Liver (tissue), 3 donors: ENCODE measurements around the gene CEP20.

Experiments
- ATF3 ChIP-seq: IDR thresholded peaks from 2 replicates; pipeline ENCODE4 v1.6.1; 2016; ENCODE audit warnings: antibody characterized with exemption
- EGR1 ChIP-seq, 2 donors: IDR thresholded peaks; 2 replicates each; pipeline ENCODE4 v1.6.1; 2016 to 2018; ENCODE audit warnings: antibody characterized with exemption in 2 of 2, low read depth in 2 of 2
- GABPA ChIP-seq, 2 donors: IDR thresholded peaks in 1 of 2; conservative IDR thresholded peaks in 1 of 2; 2 replicates each; pipeline ENCODE4 v1.6.1; 2016; ENCODE audit warnings: antibody characterized with exemption in 2 of 2, mild to moderate bottlenecking in 1 of 2, moderate library complexity in 1 of 2
- HNF4A ChIP-seq, 2 donors: conservative IDR thresholded peaks; 2 replicates each; pipeline ENCODE4 v1.6.1; 2016; ENCODE audit warnings: antibody characterized with exemption in 2 of 2, mild to moderate bottlenecking in 2 of 2
- HNF4G ChIP-seq: IDR thresholded peaks from 2 replicates; pipeline ENCODE4 v1.6.1; 2016; ENCODE audit warnings: antibody characterized with exemption
- JUND ChIP-seq, 2 donors: IDR thresholded peaks; 2 replicates each; pipeline ENCODE4 v1.6.1; 2016; ENCODE audit warnings: antibody characterized with exemption in 2 of 2
- MAX ChIP-seq: IDR thresholded peaks from 2 replicates; pipeline ENCODE4 v1.6.1; 2016; ENCODE audit warnings: antibody characterized with exemption
- RAD21 ChIP-seq, 2 donors: IDR thresholded peaks; 2 replicates each; pipeline ENCODE4 v1.6.1; 2016; ENCODE audit warnings: antibody characterized with exemption in 2 of 2, mild to moderate bottlenecking in 2 of 2
- TAF1 ChIP-seq: conservative IDR thresholded peaks from 2 replicates; pipeline ENCODE4 v1.6.1; 2016; ENCODE audit warnings: antibody characterized with exemption, mild to moderate bottlenecking
- YY1 ChIP-seq: IDR thresholded peaks from 2 replicates; pipeline ENCODE4 v1.6.1; 2016; ENCODE audit warnings: antibody characterized with exemption, mild to moderate bottlenecking
- ZBTB33 ChIP-seq: IDR thresholded peaks from 2 replicates; pipeline ENCODE4 v1.6.1; 2016; ENCODE audit warnings: antibody characterized with exemption
- TF ChIP-seq, protein P1 (sequence below): fragments of 150-350 bp; IDR thresholded peaks from 2 replicates; pipeline ENCODE4 v1.5.1; 2017; ENCODE audit warnings: improper control_type of control experiment, low read depth, low read length; ENCODE audit not compliant: missing input control
- donor health status: healthy.
- donor health status: healthy.

DNA sequence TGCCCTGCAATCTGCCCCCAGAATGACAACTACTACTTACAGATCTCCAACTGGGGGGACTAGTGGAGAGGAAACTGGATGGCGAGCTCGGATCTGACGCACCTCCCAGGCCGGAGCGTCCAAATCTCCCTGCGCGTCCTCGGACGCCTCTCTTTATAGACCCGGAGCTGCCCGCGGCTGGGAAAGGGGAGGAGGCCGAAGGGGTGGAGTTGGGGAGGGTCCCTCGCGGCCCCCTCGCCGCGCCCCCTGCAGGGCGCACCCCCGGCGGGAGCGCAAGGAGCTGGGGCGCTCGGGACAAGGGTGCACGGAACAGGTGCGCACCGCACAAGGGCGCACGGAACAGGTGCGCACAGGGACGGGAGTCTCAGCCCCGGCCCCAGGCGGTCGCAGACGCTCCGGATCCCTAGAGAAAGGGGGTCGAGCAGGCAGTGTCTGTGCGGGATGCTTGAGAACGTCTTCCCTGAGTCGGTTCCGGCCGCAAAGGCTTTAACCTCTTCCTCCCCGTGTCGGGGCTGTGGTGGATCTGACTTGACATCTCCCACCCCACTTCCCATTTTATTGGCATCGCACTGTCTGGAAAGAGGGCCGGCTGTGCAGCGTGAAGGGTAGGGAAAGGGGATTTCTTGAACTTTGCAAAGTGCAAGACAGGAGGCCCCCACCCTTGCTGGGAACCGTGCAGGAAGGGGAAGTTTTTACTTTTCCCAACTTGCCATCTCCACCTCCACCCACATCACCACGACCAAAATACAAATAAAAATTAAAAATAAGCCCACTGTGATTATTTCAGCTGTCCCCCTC, 31.3 kb downstream of the CEP20 start, which contains the start of gene MYH11:
- no peak for TF ChIP-seq HNF4A (conservative IDR thresholded peaks at IDR 0.05)
- TF ChIP-seq, protein P1, sequence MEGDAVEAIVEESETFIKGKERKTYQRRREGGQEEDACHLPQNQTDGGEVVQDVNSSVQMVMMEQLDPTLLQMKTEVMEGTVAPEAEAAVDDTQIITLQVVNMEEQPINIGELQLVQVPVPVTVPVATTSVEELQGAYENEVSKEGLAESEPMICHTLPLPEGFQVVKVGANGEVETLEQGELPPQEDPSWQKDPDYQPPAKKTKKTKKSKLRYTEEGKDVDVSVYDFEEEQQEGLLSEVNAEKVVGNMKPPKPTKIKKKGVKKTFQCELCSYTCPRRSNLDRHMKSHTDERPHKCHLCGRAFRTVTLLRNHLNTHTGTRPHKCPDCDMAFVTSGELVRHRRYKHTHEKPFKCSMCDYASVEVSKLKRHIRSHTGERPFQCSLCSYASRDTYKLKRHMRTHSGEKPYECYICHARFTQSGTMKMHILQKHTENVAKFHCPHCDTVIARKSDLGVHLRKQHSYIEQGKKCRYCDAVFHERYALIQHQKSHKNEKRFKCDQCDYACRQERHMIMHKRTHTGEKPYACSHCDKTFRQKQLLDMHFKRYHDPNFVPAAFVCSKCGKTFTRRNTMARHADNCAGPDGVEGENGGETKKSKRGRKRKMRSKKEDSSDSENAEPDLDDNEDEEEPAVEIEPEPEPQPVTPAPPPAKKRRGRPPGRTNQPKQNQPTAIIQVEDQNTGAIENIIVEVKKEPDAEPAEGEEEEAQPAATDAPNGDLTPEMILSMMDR, result no peak
- no peak for TF ChIP-seq JUND (IDR thresholded peaks at IDR 0.05)
- no peak for TF ChIP-seq TAF1
- TF ChIP-seq YY1, result no peak
- no peak for TF ChIP-seq EGR1 (IDR thresholded peaks at IDR 0.05; ENCODE audit: low read depth in 2 of 2)
- no peak for TF ChIP-seq GABPA (IDR thresholded peaks at IDR 0.05 in 1 of 2, conservative IDR thresholded peaks at IDR 0.05 in 1 of 2)
- TF ChIP-seq HNF4G, result no peak
- TF ChIP-seq ATF3, result no peak
- TF ChIP-seq MAX, result no peak
- TF ChIP-seq RAD21 (IDR thresholded peaks at IDR 0.05), result no peak
- TF ChIP-seq ZBTB33, result no peak
